DOHH2 (cell line): ENCODE results near the gene SLC2A6.

Experiments
- CTCF ChIP-seq: fragments of 200-600 bp; sonication (generic); IDR thresholded peaks from one replicate; pipeline ENCODE4 v1.5.1; 2014; ENCODE audit warnings: antibody characterized with exemption, mild to moderate bottlenecking, low read depth, low read length; ENCODE audit not compliant: poor library complexity, severe bottlenecking
- EZH2phosphoT487 ChIP-seq: fragments of 200-600 bp; sonication (generic); IDR thresholded peaks from 2 replicates; pipeline ENCODE4 v1.6.1; 2017; ENCODE audit warnings: borderline replicate concordance, mild to moderate bottlenecking, antibody characterized with exemption, low read length, moderate library complexity, mixed read lengths

- TF ChIP-seq CTCF (no peak), EZH2phosphoT487 (no peak)
Observed at GRCh38 chr9:133495327-133496293, 16.7 kb upstream of the SLC2A6 start.
